WTC11 (cell line): Measurements from ENCODE around the gene CSPG5. TPM values are rescaled to one million over a fixed set of nuclear protein-coding genes. Genes with fewer than 3 reads are reported as not detected.

Experiments used
- ATAC-seq: fragments of 200-7000 bp; cut with Tn5 transposase; 2 replicates; pipeline ENCODE4 v1.10.0; 2021; ENCODE audit warnings: mild to moderate bottlenecking, moderate library complexity
- CTCF ChIA-PET: fragments of 300-600 bp; sonication (Branson Sonifier 250); formaldehyde crosslinking; loops from one replicate; lab custom pipeline; 2021; ENCODE audit warnings: antibody characterized with exemption; lab: Charles Lee
- POLR2A ChIA-PET: fragments of 350-600 bp; sonication (Branson Sonifier 250); formaldehyde crosslinking; loops from one replicate; lab custom pipeline; 2021; ENCODE audit warnings: antibody characterized with exemption; lab: Charles Lee
- DNase-seq: peaks from one replicate; pipeline ENCODE4 v3.0.0; 2021; ENCODE audit warnings: low spot score
- H3K27ac Mint-ChIP-seq: 2 replicates; pipeline ENCODE4 v1.8.0; 2021; ENCODE audit warnings: mixed read lengths
- H3K27me3 Mint-ChIP-seq: 2 replicates; pipeline ENCODE4 v1.8.0; 2021; ENCODE audit warnings: low read depth, mild to moderate bottlenecking, moderate library complexity, mixed read lengths
- H3K36me3 Mint-ChIP-seq: 2 replicates; pipeline ENCODE4 v1.8.0; 2021; ENCODE audit warnings: mixed read lengths
- H3K4me1 Mint-ChIP-seq: 2 replicates; pipeline ENCODE4 v1.8.0; 2022; ENCODE audit warnings: mixed read lengths
- H3K4me3 Mint-ChIP-seq: 2 replicates; pipeline ENCODE4 v1.8.0; 2021; ENCODE audit warnings: mild to moderate bottlenecking, moderate library complexity, mixed read lengths
- H3K9me3 Mint-ChIP-seq: 2 replicates; pipeline ENCODE4 v1.8.0; 2021; ENCODE audit warnings: mixed read lengths
- ATF1 ChIP-seq: sonication (generic); formaldehyde crosslinking; IDR thresholded peaks from 2 replicates; pipeline ENCODE4 v1.8.1; 2023; ENCODE audit warnings: mild to moderate bottlenecking, moderate library complexity, missing genetic modification reagents
- ESRRA ChIP-seq: sonication (generic); formaldehyde crosslinking; IDR thresholded peaks from 2 replicates; pipeline ENCODE4 v1.8.1; 2022; ENCODE audit warnings: mild to moderate bottlenecking, missing genetic modification reagents, borderline replicate concordance
- FOXP1 ChIP-seq: sonication (generic); formaldehyde crosslinking; IDR thresholded peaks from 2 replicates; pipeline ENCODE4 v1.8.0; 2022; ENCODE audit warnings: missing genetic modification reagents, mild to moderate bottlenecking, moderate library complexity, borderline replicate concordance
- GABPB1 ChIP-seq: sonication (generic); formaldehyde crosslinking; IDR thresholded peaks from 2 replicates; pipeline ENCODE4 v1.8.1; 2023; ENCODE audit warnings: mild to moderate bottlenecking, missing genetic modification reagents
- GTF2I ChIP-seq: fragments of 250-450 bp; sonication (Bioruptor Pico); conservative IDR thresholded peaks from 2 replicates; pipeline ENCODE4 v1.4.0; 2021; ENCODE audit warnings: mild to moderate bottlenecking
- MXD4 ChIP-seq: fragments of 250-450 bp; sonication (Bioruptor Pico); IDR thresholded peaks from 2 replicates; pipeline ENCODE4 v1.8.0; 2021; ENCODE audit warnings: mild to moderate bottlenecking, moderate library complexity, borderline replicate concordance
- MYBL2 ChIP-seq: sonication (generic); formaldehyde crosslinking; IDR thresholded peaks from 2 replicates; pipeline ENCODE4 v1.8.1; 2023; ENCODE audit warnings: mild to moderate bottlenecking, moderate library complexity, missing genetic modification reagents
- NFATC4 ChIP-seq: fragments of 250-450 bp; sonication (Bioruptor Pico); IDR thresholded peaks from 2 replicates; pipeline ENCODE4 v1.9.0; 2021; ENCODE audit warnings: mild to moderate bottlenecking
- NFYB ChIP-seq: sonication (generic); formaldehyde crosslinking; conservative IDR thresholded peaks from 2 replicates; pipeline ENCODE4 v1.8.0; 2022; ENCODE audit warnings: low read depth, missing genetic modification reagents
- NR2C2 ChIP-seq: sonication (generic); formaldehyde crosslinking; IDR thresholded peaks from 2 replicates; pipeline ENCODE4 v1.8.0; 2022; ENCODE audit warnings: mild to moderate bottlenecking, missing genetic modification reagents
- SMAD3 ChIP-seq: sonication (generic); formaldehyde crosslinking; IDR thresholded peaks from 2 replicates; pipeline ENCODE4 v1.8.0; 2022; ENCODE audit warnings: missing genetic modification reagents, mild to moderate bottlenecking, borderline replicate concordance
- SOX15 ChIP-seq: fragments of 250-450 bp; sonication (Bioruptor Pico); IDR thresholded peaks from 2 replicates; pipeline ENCODE4 v1.9.0; 2021; ENCODE audit warnings: mild to moderate bottlenecking
- ZNF138 ChIP-seq: sonication (generic); formaldehyde crosslinking; conservative IDR thresholded peaks from 2 replicates; pipeline ENCODE4 v1.8.1; 2022; ENCODE audit warnings: mild to moderate bottlenecking, moderate library complexity, missing genetic modification reagents
- ZNF396 ChIP-seq: fragments of 250-450 bp; sonication (Bioruptor Pico); IDR thresholded peaks from 2 replicates; pipeline ENCODE4 v1.8.0; 2021; ENCODE audit warnings: mild to moderate bottlenecking, moderate library complexity, borderline replicate concordance
- ZNF416 ChIP-seq: fragments of 250-450 bp; sonication (Bioruptor Pico); IDR thresholded peaks from 2 replicates; pipeline ENCODE4 v1.9.0; 2021; ENCODE audit warnings: mild to moderate bottlenecking, inconsistent platforms
- total RNA-seq: library from RNA; stranded (reverse); gene quantifications from 3 replicates; pipeline ENCODE4 v1.2.3, GENCODE V29; 2021
- TF ChIP-seq, protein P1 (sequence below): fragments of 250-450 bp; sonication (Bioruptor Pico); IDR thresholded peaks from 2 replicates; pipeline ENCODE4 v1.8.0; 2021; ENCODE audit warnings: mild to moderate bottlenecking
- TF ChIP-seq, protein P2 (sequence below): sonication (generic); formaldehyde crosslinking; IDR thresholded peaks from 2 replicates; pipeline ENCODE4 v1.8.1; 2023; ENCODE audit warnings: mild to moderate bottlenecking, missing genetic modification reagents, moderate library complexity
- TF ChIP-seq, protein P3 (sequence below): sonication (generic); formaldehyde crosslinking; IDR thresholded peaks from 2 replicates; pipeline ENCODE4 v1.8.0; 2022; ENCODE audit warnings: mild to moderate bottlenecking, missing genetic modification reagents
- TF ChIP-seq, protein P4 (sequence below): fragments of 250-450 bp; sonication (Bioruptor Pico); IDR thresholded peaks from 2 replicates; pipeline ENCODE4 v1.9.0; 2021; ENCODE audit warnings: mild to moderate bottlenecking
- TF ChIP-seq, protein P5 (sequence below): fragments of 200-600 bp; IDR thresholded peaks from 2 replicates; pipeline ENCODE4 v1.8.0; 2022; ENCODE audit warnings: antibody characterized with exemption
- TF ChIP-seq, protein P6 (sequence below): sonication (generic); formaldehyde crosslinking; IDR thresholded peaks from 2 replicates; pipeline ENCODE4 v1.8.0; 2022; ENCODE audit warnings: mild to moderate bottlenecking, missing genetic modification reagents
- TF ChIP-seq, protein P7 (sequence below): sonication (generic); formaldehyde crosslinking; IDR thresholded peaks from 2 replicates; pipeline ENCODE4 v1.8.0; 2023; ENCODE audit warnings: missing genetic modification reagents

CSPG5 gene
- total RNA-seq, 1 experiment from 2014 or later: 3.3 TPM

DNA sequence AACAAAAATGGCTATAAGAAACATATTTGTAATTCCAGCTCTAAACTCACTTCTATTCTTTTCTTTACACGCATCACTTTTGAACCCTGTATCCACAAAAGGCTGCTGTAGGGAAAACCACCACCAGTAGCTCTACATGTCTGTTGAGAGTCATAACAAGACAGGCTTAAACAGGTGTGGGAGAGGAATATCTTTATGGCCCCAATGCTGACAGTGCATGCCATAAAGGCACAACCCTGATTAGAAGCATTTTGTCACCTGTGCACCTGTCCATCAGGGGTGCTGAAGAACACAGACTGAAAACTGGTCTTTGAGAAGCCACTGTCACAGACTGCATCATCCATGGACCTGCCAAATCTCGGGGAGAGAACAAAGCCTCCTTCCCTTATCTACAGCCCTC lies 11.6 kb upstream of the CSPG5 start:
- H3K27me3 Mint-ChIP-seq: no peaks in the 10 kb centered on the region
- peaks cover 75% of the 10 kb centered on the region for H3K36me3 Mint-ChIP-seq
- TF ChIP-seq NFATC4: no peak
- DNase-seq: no peak
- ATAC-seq: no peak
- no peak overlapping the region for H3K4me3 Mint-ChIP-seq
- no peaks in the 10 kb centered on the region for H3K9me3 Mint-ChIP-seq
- ChIA-PET CTCF (interaction anchor here (0.6 to 2.6 kb wide), 2 partner anchors 68 to 568 kb away, joined by 3 to 11 read pairs; no protein-coding TSS in a partner anchor), POLR2A (no interaction called here)
- no peak overlapping the region for H3K27ac Mint-ChIP-seq
- 0 out of 2 replicates have a peak, but pooled peaks cover 6% of the 10 kb centered on the region for H3K4me1 Mint-ChIP-seq

DNA sequence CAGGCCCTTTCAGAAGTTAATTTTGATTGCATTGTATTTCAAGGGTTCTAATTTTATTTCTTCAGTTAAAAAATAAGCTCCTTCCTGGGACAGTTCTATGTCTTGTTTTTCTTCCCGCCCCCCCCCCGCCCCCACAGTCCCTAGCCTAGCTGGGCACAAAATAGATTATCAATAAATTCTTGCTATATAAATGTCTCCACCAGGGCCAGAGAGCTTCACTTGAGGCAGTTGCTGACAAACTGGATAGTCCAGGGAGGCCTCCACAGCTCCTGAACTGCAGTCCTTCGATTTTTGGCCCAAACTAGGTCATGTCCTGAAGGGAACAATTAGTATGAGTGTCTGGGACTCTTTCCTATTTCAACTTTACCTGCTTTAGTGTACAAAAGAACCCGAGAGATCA lies 9.9 kb upstream of the CSPG5 start:
- TF ChIP-seq ZNF396 (CRISPR knock-in tag): no peak
- no peak for TF ChIP-seq MXD4 (CRISPR knock-in tag)
- TF ChIP-seq NFYB: no peak
- no peak overlapping the region for H3K27ac Mint-ChIP-seq
- CTCF ChIA-PET: interaction anchor here (0.6 to 2.6 kb wide), 5 partner anchors 11 to 67 kb away, joined by 3 to 11 read pairs (median 4); no protein-coding TSS in a partner anchor

DNA sequence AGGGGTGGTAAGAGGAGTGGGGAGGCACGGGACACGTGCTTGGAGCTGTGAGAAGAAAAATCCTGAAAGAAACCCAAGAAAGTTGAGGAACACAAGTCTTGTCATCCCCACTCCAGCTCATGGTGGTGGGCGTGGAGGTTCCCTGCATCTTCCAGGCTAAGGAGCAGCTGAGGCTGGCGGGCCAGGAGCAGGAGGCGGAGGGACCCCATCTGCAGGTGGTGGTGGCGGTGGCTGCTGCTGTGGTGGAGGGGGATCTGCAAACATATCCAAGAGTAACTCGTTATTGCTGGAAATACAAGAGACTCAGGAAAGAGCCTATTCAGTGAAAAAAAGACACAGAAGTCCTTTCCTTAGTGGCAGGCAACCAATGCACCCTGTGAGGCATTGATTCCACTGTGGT lies 9.4 kb upstream of the CSPG5 start:
- CTCF ChIA-PET: interaction anchor here (1.1 to 2.6 kb wide), 3 partner anchors 10 to 66 kb away, joined by 4 to 11 read pairs (median 6); no protein-coding TSS in a partner anchor
- no peak for TF ChIP-seq ZNF416 (CRISPR knock-in tag)
- TF ChIP-seq NR2C2: no peak
- TF ChIP-seq FOXP1 (CRISPR knock-in tag): no peak
- TF ChIP-seq, protein P1, sequence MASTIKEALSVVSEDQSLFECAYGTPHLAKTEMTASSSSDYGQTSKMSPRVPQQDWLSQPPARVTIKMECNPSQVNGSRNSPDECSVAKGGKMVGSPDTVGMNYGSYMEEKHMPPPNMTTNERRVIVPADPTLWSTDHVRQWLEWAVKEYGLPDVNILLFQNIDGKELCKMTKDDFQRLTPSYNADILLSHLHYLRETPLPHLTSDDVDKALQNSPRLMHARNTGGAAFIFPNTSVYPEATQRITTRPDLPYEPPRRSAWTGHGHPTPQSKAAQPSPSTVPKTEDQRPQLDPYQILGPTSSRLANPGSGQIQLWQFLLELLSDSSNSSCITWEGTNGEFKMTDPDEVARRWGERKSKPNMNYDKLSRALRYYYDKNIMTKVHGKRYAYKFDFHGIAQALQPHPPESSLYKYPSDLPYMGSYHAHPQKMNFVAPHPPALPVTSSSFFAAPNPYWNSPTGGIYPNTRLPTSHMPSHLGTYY (CRISPR knock-in tag): no peak
- TF ChIP-seq, protein P2, sequence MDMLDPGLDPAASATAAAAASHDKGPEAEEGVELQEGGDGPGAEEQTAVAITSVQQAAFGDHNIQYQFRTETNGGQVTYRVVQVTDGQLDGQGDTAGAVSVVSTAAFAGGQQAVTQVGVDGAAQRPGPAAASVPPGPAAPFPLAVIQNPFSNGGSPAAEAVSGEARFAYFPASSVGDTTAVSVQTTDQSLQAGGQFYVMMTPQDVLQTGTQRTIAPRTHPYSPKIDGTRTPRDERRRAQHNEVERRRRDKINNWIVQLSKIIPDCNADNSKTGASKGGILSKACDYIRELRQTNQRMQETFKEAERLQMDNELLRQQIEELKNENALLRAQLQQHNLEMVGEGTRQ (CRISPR knock-in tag): no peak
- no peak for TF ChIP-seq SMAD3
- TF ChIP-seq GABPB1 (CRISPR knock-in tag): no peak
- TF ChIP-seq ZNF138 (CRISPR knock-in tag): no peak
- TF ChIP-seq, protein P3, sequence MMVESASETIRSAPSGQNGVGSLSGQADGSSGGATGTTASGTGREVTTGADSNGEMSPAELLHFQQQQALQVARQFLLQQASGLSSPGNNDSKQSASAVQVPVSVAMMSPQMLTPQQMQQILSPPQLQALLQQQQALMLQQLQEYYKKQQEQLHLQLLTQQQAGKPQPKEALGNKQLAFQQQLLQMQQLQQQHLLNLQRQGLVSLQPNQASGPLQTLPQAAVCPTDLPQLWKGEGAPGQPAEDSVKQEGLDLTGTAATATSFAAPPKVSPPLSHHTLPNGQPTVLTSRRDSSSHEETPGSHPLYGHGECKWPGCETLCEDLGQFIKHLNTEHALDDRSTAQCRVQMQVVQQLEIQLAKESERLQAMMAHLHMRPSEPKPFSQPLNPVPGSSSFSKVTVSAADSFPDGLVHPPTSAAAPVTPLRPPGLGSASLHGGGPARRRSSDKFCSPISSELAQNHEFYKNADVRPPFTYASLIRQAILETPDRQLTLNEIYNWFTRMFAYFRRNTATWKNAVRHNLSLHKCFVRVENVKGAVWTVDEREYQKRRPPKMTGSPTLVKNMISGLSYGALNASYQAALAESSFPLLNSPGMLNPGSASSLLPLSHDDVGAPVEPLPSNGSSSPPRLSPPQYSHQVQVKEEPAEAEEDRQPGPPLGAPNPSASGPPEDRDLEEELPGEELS (CRISPR knock-in tag): no peak
- TF ChIP-seq SOX15 (CRISPR knock-in tag): no peak
- TF ChIP-seq, protein P4, sequence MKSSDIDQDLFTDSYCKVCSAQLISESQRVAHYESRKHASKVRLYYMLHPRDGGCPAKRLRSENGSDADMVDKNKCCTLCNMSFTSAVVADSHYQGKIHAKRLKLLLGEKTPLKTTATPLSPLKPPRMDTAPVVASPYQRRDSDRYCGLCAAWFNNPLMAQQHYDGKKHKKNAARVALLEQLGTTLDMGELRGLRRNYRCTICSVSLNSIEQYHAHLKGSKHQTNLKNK (CRISPR knock-in tag): no peak
- no peak for TF ChIP-seq MYBL2 (CRISPR knock-in tag)
- TF ChIP-seq, protein P5, sequence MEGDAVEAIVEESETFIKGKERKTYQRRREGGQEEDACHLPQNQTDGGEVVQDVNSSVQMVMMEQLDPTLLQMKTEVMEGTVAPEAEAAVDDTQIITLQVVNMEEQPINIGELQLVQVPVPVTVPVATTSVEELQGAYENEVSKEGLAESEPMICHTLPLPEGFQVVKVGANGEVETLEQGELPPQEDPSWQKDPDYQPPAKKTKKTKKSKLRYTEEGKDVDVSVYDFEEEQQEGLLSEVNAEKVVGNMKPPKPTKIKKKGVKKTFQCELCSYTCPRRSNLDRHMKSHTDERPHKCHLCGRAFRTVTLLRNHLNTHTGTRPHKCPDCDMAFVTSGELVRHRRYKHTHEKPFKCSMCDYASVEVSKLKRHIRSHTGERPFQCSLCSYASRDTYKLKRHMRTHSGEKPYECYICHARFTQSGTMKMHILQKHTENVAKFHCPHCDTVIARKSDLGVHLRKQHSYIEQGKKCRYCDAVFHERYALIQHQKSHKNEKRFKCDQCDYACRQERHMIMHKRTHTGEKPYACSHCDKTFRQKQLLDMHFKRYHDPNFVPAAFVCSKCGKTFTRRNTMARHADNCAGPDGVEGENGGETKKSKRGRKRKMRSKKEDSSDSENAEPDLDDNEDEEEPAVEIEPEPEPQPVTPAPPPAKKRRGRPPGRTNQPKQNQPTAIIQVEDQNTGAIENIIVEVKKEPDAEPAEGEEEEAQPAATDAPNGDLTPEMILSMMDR: no peak
- TF ChIP-seq, protein P6, sequence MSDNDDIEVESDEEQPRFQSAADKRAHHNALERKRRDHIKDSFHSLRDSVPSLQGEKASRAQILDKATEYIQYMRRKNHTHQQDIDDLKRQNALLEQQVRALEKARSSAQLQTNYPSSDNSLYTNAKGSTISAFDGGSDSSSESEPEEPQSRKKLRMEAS (CRISPR knock-in tag): no peak
- no peak for TF ChIP-seq ATF1 (CRISPR knock-in tag)
- no peak for TF ChIP-seq GTF2I (CRISPR knock-in tag)
- TF ChIP-seq ESRRA: no peak
- TF ChIP-seq, protein P7, sequence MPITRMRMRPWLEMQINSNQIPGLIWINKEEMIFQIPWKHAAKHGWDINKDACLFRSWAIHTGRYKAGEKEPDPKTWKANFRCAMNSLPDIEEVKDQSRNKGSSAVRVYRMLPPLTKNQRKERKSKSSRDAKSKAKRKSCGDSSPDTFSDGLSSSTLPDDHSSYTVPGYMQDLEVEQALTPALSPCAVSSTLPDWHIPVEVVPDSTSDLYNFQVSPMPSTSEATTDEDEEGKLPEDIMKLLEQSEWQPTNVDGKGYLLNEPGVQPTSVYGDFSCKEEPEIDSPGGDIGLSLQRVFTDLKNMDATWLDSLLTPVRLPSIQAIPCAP (CRISPR knock-in tag): no peak

More for the DNA sequence above, 9.9 kb upstream of the CSPG5 start:
- Mint-ChIP-seq H3K4me3 (no peak overlapping the region), H3K9me3 (no peaks in the 10 kb centered on the region), H3K27me3 (no peaks in the 10 kb centered on the region), H3K4me1 (peaks cover 11% of the 10 kb centered on the region), H3K36me3 (peaks cover 67% of the 10 kb centered on the region)
- ATAC-seq (no peak), DNase-seq (no peak)
- POLR2A ChIA-PET: no interaction called here

More for the DNA sequence above, 9.4 kb upstream of the CSPG5 start:
- no peak overlapping the region for H3K4me3 Mint-ChIP-seq
- H3K36me3 Mint-ChIP-seq: peaks cover 62% of the 10 kb centered on the region
- H3K27me3 Mint-ChIP-seq: no peaks in the 10 kb centered on the region
- no peak for DNase-seq
- POLR2A ChIA-PET: no interaction called here
- no peaks in the 10 kb centered on the region for H3K9me3 Mint-ChIP-seq
- peaks cover 16% of the 10 kb centered on the region for H3K4me1 Mint-ChIP-seq
- ATAC-seq: no peak
- no peak overlapping the region for H3K27ac Mint-ChIP-seq
